Natural killer cell (primary cell): ENCODE measurements around the gene TNNT1. TPM values are rescaled to one million over a fixed set of nuclear protein-coding genes. Genes with fewer than 3 reads are reported as not detected.

Source experiments
- ATAC-seq, 3 donors: fragments of 150-1000 bp in 2 of 3; fragments of 200-7000 bp in 1 of 3; cut with Tn5 transposase; 1 replicate in 1 of 3; 2 replicates in 2 of 3; pipeline ENCODE4 v1.10.0; 2021; ENCODE audit warnings: mild to moderate bottlenecking in 2 of 3, moderate library complexity in 2 of 3
- DNase-seq, 2 donors: peaks; one replicate each; pipeline versions ENCODE4 v3.0.0 to v3.0.0-alpha.2; 2013 to 2021; ENCODE audit warnings: mixed read lengths in 1 of 2
- H3K27ac ChIP-seq: one replicate; pipeline ENCODE4 v1.5.1; 2013; ENCODE audit warnings: mild to moderate bottlenecking, low read length
- H3K27me3 ChIP-seq: one replicate; pipeline ENCODE4 v1.6.1; 2013; ENCODE audit warnings: low read length; ENCODE audit not compliant: control insufficient read depth, insufficient read depth
- H3K36me3 ChIP-seq: one replicate; pipeline ENCODE4 v1.6.1; 2013; ENCODE audit warnings: low read length; ENCODE audit not compliant: control insufficient read depth, insufficient read depth
- H3K4me1 ChIP-seq: one replicate; pipeline ENCODE4 v1.6.1; 2013; ENCODE audit warnings: low read length; ENCODE audit not compliant: control insufficient read depth, insufficient read depth
- H3K4me3 ChIP-seq: one replicate; pipeline ENCODE4 v1.5.1; 2013; ENCODE audit warnings: low read length
- H3K9me3 ChIP-seq: one replicate; pipeline ENCODE4 v1.6.1; 2013; ENCODE audit warnings: low read length; ENCODE audit not compliant: control insufficient read depth, insufficient read depth
- H3K27ac Mint-ChIP-seq, 2 donors: one replicate each; pipeline ENCODE4 v1.8.0; 2022; ENCODE audit warnings: mild to moderate bottlenecking in 2 of 2, mixed read lengths in 2 of 2, moderate library complexity in 1 of 2
- H3K27me3 Mint-ChIP-seq, 2 donors: one replicate each; pipeline ENCODE4 v1.8.0; 2022; ENCODE audit warnings: low read depth in 2 of 2, mixed read lengths in 2 of 2
- H3K36me3 Mint-ChIP-seq: one replicate; pipeline ENCODE4 v1.8.0; 2022; ENCODE audit warnings: mixed read lengths
- H3K4me1 Mint-ChIP-seq, 2 donors: one replicate each; pipeline ENCODE4 v1.8.0; 2022; ENCODE audit warnings: mixed read lengths in 2 of 2
- H3K4me3 Mint-ChIP-seq: one replicate; pipeline ENCODE4 v1.8.0; 2022; ENCODE audit warnings: mild to moderate bottlenecking, moderate library complexity, mixed read lengths
- H3K9me3 Mint-ChIP-seq, 2 donors: one replicate each; pipeline ENCODE4 v1.8.0; 2022; ENCODE audit warnings: mixed read lengths in 2 of 2
- CTCF ChIP-seq: fragments of 200-600 bp; IDR thresholded peaks from one replicate; pipeline ENCODE4 v1.8.0; 2022; ENCODE audit warnings: antibody characterized with exemption
- WGBS: methylation state at CpG from one replicate; pipeline ENCODE4 v1.1.7; 2013; ENCODE audit warnings: missing lambda C conversion rate; ENCODE audit not compliant: insufficient coverage; 5-methylcytosine and 5-hydroxymethylcytosine counted together
- intact Hi-C: fragments of 100-400 bp; cut with micrococcal nuclease; formaldehyde crosslinking; loops from one replicate; pipeline ENCODE4 v1.14.2; 2022
- total RNA-seq, 4 donors: library from RNA; stranded (reverse); fragments of 120-200 nt in 1 of 4; gene quantifications; one replicate each; pipeline versions ENCODE4 v1.2.3 to v1.2.4, GENCODE V29; 2013 to 2022

Gene TNNT1
- total RNA-seq, 3 donors from 2014 or later (not counting 1 experiment from before 2014, with no cell fraction given): 0.94 TPM; not detected in 2

- no peaks in the 10 kb centered on the region for H3K9me3 ChIP-seq
- H3K4me3 Mint-ChIP-seq: peak overlapping the region; percentile 14
- H3K9me3 Mint-ChIP-seq: no peaks in the 10 kb centered on the region
- peaks cover 18% of the 10 kb centered on the region for H3K27me3 ChIP-seq
- H3K4me1 ChIP-seq: peaks cover 25% of the 10 kb centered on the region
- H3K36me3 ChIP-seq: peaks cover 15% of the 10 kb centered on the region
- no peak overlapping the region for H3K27ac Mint-ChIP-seq
- no peak overlapping the region for H3K4me3 ChIP-seq
- peaks cover 20 to 31% of the 10 kb centered on the region in 2 donors for H3K4me1 Mint-ChIP-seq
- TF ChIP-seq CTCF: no peak
- DNase-seq (no peak), ATAC-seq (no peak)
- no peaks in the 10 kb centered on the region for H3K36me3 Mint-ChIP-seq
- WGBS: 97% methylated on average over 3 of the region's 3 CpGs
- no peak overlapping the region for H3K27ac ChIP-seq
- peaks cover 20 to 28% of the 10 kb centered on the region in 2 donors for H3K27me3 Mint-ChIP-seq
- intact Hi-C loops: loop anchor here (10.0 kb wide), 1 partner anchor 75 kb away; the partner anchor contains the start of gene DNAAF3
Measured at GRCh38 chr19:55089342-55089944, 59.6 kb downstream of the TNNT1 start.

GRCh38 chr19:55088543-55089341, 60.3 kb downstream of the TNNT1 start:
- no peak overlapping the region for H3K4me3 ChIP-seq
- Mint-ChIP-seq H3K27ac (peak overlapping the region; percentile 46 to 81), H3K9me3 (no peaks in the 10 kb centered on the region), H3K27me3 (peaks cover 20 to 34% of the 10 kb centered on the region in 2 donors), H3K4me3 (peak overlapping the region; percentile 89), H3K36me3 (no peaks in the 10 kb centered on the region), H3K4me1 (peaks cover 20 to 31% of the 10 kb centered on the region in 2 donors)
- H3K4me1 ChIP-seq: peaks cover 25% of the 10 kb centered on the region
- intact Hi-C loops: loop anchor here (10.0 kb wide), 1 partner anchor 76 kb away; the partner anchor contains the start of gene DNAAF3
- H3K27ac ChIP-seq: no peak overlapping the region
- DNase-seq: peak; percentile 77 to 84
- 70% methylated on average over 10 of the region's 18 CpGs for WGBS
- H3K9me3 ChIP-seq: no peaks in the 10 kb centered on the region
- H3K36me3 ChIP-seq: peaks cover 12% of the 10 kb centered on the region
- H3K27me3 ChIP-seq: peaks cover 21% of the 10 kb centered on the region
- peak; percentile 86 for TF ChIP-seq CTCF
- peak in 2 of 3 donors; percentile 51 to 60 for ATAC-seq

GRCh38 chr19:55088021-55088451, 61.0 kb downstream of the TNNT1 start:
- WGBS: 86% methylated on average over 12 of the region's 12 CpGs
- no peak overlapping the region for H3K4me3 ChIP-seq
- H3K9me3 Mint-ChIP-seq: no peaks in the 10 kb centered on the region
- TF ChIP-seq CTCF: no peak
- no peak overlapping the region for H3K27ac ChIP-seq
- H3K27ac Mint-ChIP-seq: peak overlapping the region; percentile 46 to 81
- peaks cover 12% of the 10 kb centered on the region for H3K36me3 ChIP-seq
- no peaks in the 10 kb centered on the region for H3K36me3 Mint-ChIP-seq
- peak overlapping the region; percentile 89 for H3K4me3 Mint-ChIP-seq
- ATAC-seq (no peak), DNase-seq (no peak)
- peaks cover 20 to 31% of the 10 kb centered on the region in 2 donors for H3K4me1 Mint-ChIP-seq
- peaks cover 20 to 37% of the 10 kb centered on the region in 2 donors for H3K27me3 Mint-ChIP-seq
- peaks cover 24% of the 10 kb centered on the region for H3K27me3 ChIP-seq
- intact Hi-C loops: loop anchor here (10.0 kb wide), 1 partner anchor 77 kb away; the partner anchor contains the start of gene DNAAF3
- H3K9me3 ChIP-seq: no peaks in the 10 kb centered on the region
- H3K4me1 ChIP-seq: peaks cover 25% of the 10 kb centered on the region
